T-helper 1 cell treated with Interleukin-12 subunit alpha and Interleukin-12 subunit beta and Interleukin-4 antibody, amounts not matched to agents 30 μg/mL and 1 μg/mL, for 36 hours (primary cell): ENCODE measurements around the gene SH3BP2.

ENCODE experiments used
- H3K27ac Mint-ChIP-seq: one replicate; pipeline ENCODE4 v1.8.0; 2021; ENCODE audit warnings: mild to moderate bottlenecking, mixed read lengths
- H3K27me3 Mint-ChIP-seq: one replicate; pipeline ENCODE4 v1.8.0; 2021; ENCODE audit warnings: low read depth, mixed read lengths
- H3K36me3 Mint-ChIP-seq: one replicate; pipeline ENCODE4 v1.8.0; 2021; ENCODE audit warnings: low read depth, mixed read lengths
- H3K4me1 Mint-ChIP-seq: one replicate; pipeline ENCODE4 v1.8.0; 2021; ENCODE audit warnings: low read depth, mixed read lengths
- H3K4me3 Mint-ChIP-seq: one replicate; pipeline ENCODE4 v1.8.0; 2021; ENCODE audit warnings: mild to moderate bottlenecking, moderate library complexity, mixed read lengths
- H3K9me3 Mint-ChIP-seq: one replicate; pipeline ENCODE4 v1.8.0; 2021; ENCODE audit warnings: mixed read lengths

Gene SH3BP2

GRCh38 chr4:2834001-2834921 is 41.4 kb downstream of the SH3BP2 start:
- no peak overlapping the region for H3K4me3 Mint-ChIP-seq
- no peaks in the 10 kb centered on the region for H3K27me3 Mint-ChIP-seq
- H3K27ac Mint-ChIP-seq, result peak overlapping the region; percentile 78
- H3K9me3 Mint-ChIP-seq, result no peaks in the 10 kb centered on the region
- peaks cover 31% of the 10 kb centered on the region for H3K4me1 Mint-ChIP-seq
- H3K36me3 Mint-ChIP-seq, result peaks cover 21% of the 10 kb centered on the region

GRCh38 chr4:2835978-2836377 is 43.1 kb downstream of the SH3BP2 start:
- H3K4me1 Mint-ChIP-seq, result peaks cover 33% of the 10 kb centered on the region
- H3K36me3 Mint-ChIP-seq, result peaks cover 27% of the 10 kb centered on the region
- peak overlapping the region; percentile 78 for H3K27ac Mint-ChIP-seq
- no peaks in the 10 kb centered on the region for H3K27me3 Mint-ChIP-seq
- H3K9me3 Mint-ChIP-seq, result peaks cover 5% of the 10 kb centered on the region
- peak overlapping the region; percentile 28 for H3K4me3 Mint-ChIP-seq

GRCh38 chr4:2836391-2836859 is 43.5 kb downstream of the SH3BP2 start:
- peaks cover 7% of the 10 kb centered on the region for H3K9me3 Mint-ChIP-seq
- H3K27ac Mint-ChIP-seq, result peak overlapping the region; percentile 36
- H3K27me3 Mint-ChIP-seq, result no peaks in the 10 kb centered on the region
- H3K4me3 Mint-ChIP-seq, result no peak overlapping the region
- peaks cover 28% of the 10 kb centered on the region for H3K36me3 Mint-ChIP-seq
- peaks cover 35% of the 10 kb centered on the region for H3K4me1 Mint-ChIP-seq

- Mint-ChIP-seq H3K4me1 (peaks cover 37% of the 10 kb centered on the region), H3K4me3 (peak overlapping the region; percentile 69), H3K27ac (peak overlapping the region; percentile 88), H3K27me3 (no peaks in the 10 kb centered on the region), H3K36me3 (peaks cover 31% of the 10 kb centered on the region), H3K9me3 (peaks cover 7% of the 10 kb centered on the region)
Observed at GRCh38 chr4:2837110-2837903, 44.4 kb downstream of the SH3BP2 start.

- Mint-ChIP-seq H3K27ac (peak overlapping the region; percentile 88), H3K36me3 (peaks cover 34% of the 10 kb centered on the region), H3K9me3 (peaks cover 7% of the 10 kb centered on the region), H3K4me1 (peaks cover 44% of the 10 kb centered on the region), H3K4me3 (peak overlapping the region; percentile 69), H3K27me3 (no peaks in the 10 kb centered on the region)
Observed at GRCh38 chr4:2837904-2838496, 45.1 kb downstream of the SH3BP2 start.

GRCh38 chr4:2839060-2839459 is 46.2 kb downstream of the SH3BP2 start:
- peak overlapping the region; percentile 88 for H3K27ac Mint-ChIP-seq
- H3K36me3 Mint-ChIP-seq, result peaks cover 28% of the 10 kb centered on the region
- no peaks in the 10 kb centered on the region for H3K27me3 Mint-ChIP-seq
- peaks cover 7% of the 10 kb centered on the region for H3K9me3 Mint-ChIP-seq
- H3K4me1 Mint-ChIP-seq, result peaks cover 46% of the 10 kb centered on the region
- peak overlapping the region; percentile 69 for H3K4me3 Mint-ChIP-seq

GRCh38 chr4:2842687-2843262 is 49.9 kb downstream of the SH3BP2 start:
- H3K27me3 Mint-ChIP-seq, result no peaks in the 10 kb centered on the region
- peaks cover 7% of the 10 kb centered on the region for H3K9me3 Mint-ChIP-seq
- H3K4me1 Mint-ChIP-seq, result peaks cover 50% of the 10 kb centered on the region
- H3K27ac Mint-ChIP-seq, result peak overlapping the region; percentile 67
- peaks cover 29% of the 10 kb centered on the region for H3K36me3 Mint-ChIP-seq
- H3K4me3 Mint-ChIP-seq, result peak overlapping the region; percentile 87

GRCh38 chr4:2843263-2843940 is 50.5 kb downstream of the SH3BP2 start, which contains the start of gene ADD1:
ADD1 (plus strand) TSS chr4:2843844; CDS start chr4:2875916, 32,072 bp downstream.
- peak within 1 kb of the TSS; percentile 85 for H3K27ac Mint-ChIP-seq
- peak within 1 kb of the TSS; percentile 94 for H3K4me3 Mint-ChIP-seq
- peaks cover 44% of the 10 kb centered on the region for H3K4me1 Mint-ChIP-seq
- peaks cover 7% of the 10 kb centered on the region for H3K9me3 Mint-ChIP-seq
- no peaks in the 10 kb centered on the region for H3K27me3 Mint-ChIP-seq
- peaks cover 24% of the 10 kb centered on the region for H3K36me3 Mint-ChIP-seq

GRCh38 chr4:2843941-2844584 is 51.2 kb downstream of the SH3BP2 start:
- peak overlapping the region; percentile 94 for H3K4me3 Mint-ChIP-seq
- no peaks in the 10 kb centered on the region for H3K27me3 Mint-ChIP-seq
- H3K27ac Mint-ChIP-seq, result peak overlapping the region; percentile 85
- H3K9me3 Mint-ChIP-seq, result peaks cover 7% of the 10 kb centered on the region
- H3K4me1 Mint-ChIP-seq, result peaks cover 40% of the 10 kb centered on the region
- peaks cover 20% of the 10 kb centered on the region for H3K36me3 Mint-ChIP-seq

- peaks cover 12% of the 10 kb centered on the region for H3K36me3 Mint-ChIP-seq
- H3K27me3 Mint-ChIP-seq, result no peaks in the 10 kb centered on the region
- peaks cover under 1% of the 10 kb centered on the region for H3K9me3 Mint-ChIP-seq
- H3K4me3 Mint-ChIP-seq, result peak overlapping the region; percentile 71
- no peak overlapping the region for H3K27ac Mint-ChIP-seq
- H3K4me1 Mint-ChIP-seq, result peaks cover 48% of the 10 kb centered on the region
Observed at GRCh38 chr4:2846172-2846571, 53.3 kb downstream of the SH3BP2 start.

GRCh38 chr4:2847302-2847871 is 54.5 kb downstream of the SH3BP2 start:
- peaks cover 51% of the 10 kb centered on the region for H3K4me1 Mint-ChIP-seq
- H3K4me3 Mint-ChIP-seq, result no peak overlapping the region
- H3K36me3 Mint-ChIP-seq, result peaks cover 10% of the 10 kb centered on the region
- no peak overlapping the region for H3K27ac Mint-ChIP-seq
- H3K27me3 Mint-ChIP-seq, result no peaks in the 10 kb centered on the region
- H3K9me3 Mint-ChIP-seq, result no peaks in the 10 kb centered on the region

GRCh38 chr4:2848449-2848848 is 55.6 kb downstream of the SH3BP2 start:
- Mint-ChIP-seq H3K27me3 (no peaks in the 10 kb centered on the region), H3K4me3 (no peak overlapping the region), H3K36me3 (peaks cover 4% of the 10 kb centered on the region), H3K27ac (no peak overlapping the region), H3K9me3 (no peaks in the 10 kb centered on the region), H3K4me1 (peaks cover 46% of the 10 kb centered on the region)
